CD8-positive, alpha-beta memory T cell (primary cell): ENCODE measurements around the gene AQP9. TPM values are rescaled to one million over a fixed set of nuclear protein-coding genes. Genes with fewer than 3 reads are reported as not detected.
"Not testable (repeated sequence)": the region's sequence is repeated elsewhere in the genome, so short reads cannot be mapped to it uniquely, and the experiment has no call there.

Experiments
- CTCF ChIA-PET: fragments of 350-600 bp; sonication (Branson Sonifier 250); formaldehyde crosslinking; loops from one replicate; lab custom pipeline; 2021; ENCODE audit warnings: antibody characterized with exemption; lab: Charles Lee
- POLR2A ChIA-PET: fragments of 350-600 bp; sonication (Branson Sonifier 250); formaldehyde crosslinking; loops from one replicate; lab custom pipeline; 2021; ENCODE audit warnings: antibody characterized with exemption; lab: Charles Lee
- DNase-seq, 5 donors: peaks; one replicate each; pipeline versions ENCODE4 v3.0.0 to v3.0.0-alpha.2; 2020 to 2022; ENCODE audit warnings: mixed read lengths in 1 of 5
- H3K27ac ChIP-seq: one replicate; pipeline ENCODE4 v1.7.0; 2013; ENCODE audit warnings: low read depth, mild to moderate bottlenecking, low read length, moderate library complexity
- H3K27me3 ChIP-seq: 2 replicates; pipeline ENCODE4 v1.7.0; 2013; ENCODE audit warnings: low read length, mild to moderate bottlenecking; ENCODE audit not compliant: insufficient read depth, poor library complexity, severe bottlenecking
- H3K36me3 ChIP-seq: 2 replicates; pipeline ENCODE4 v1.7.0; 2013; ENCODE audit warnings: mild to moderate bottlenecking, low read length, moderate library complexity; ENCODE audit not compliant: insufficient read depth
- H3K4me1 ChIP-seq: 2 replicates; pipeline ENCODE4 v1.7.0; 2013; ENCODE audit warnings: mild to moderate bottlenecking, low read length, moderate library complexity; ENCODE audit not compliant: insufficient read depth
- H3K4me3 ChIP-seq: 2 replicates; pipeline ENCODE4 v1.7.0; 2013; ENCODE audit warnings: mild to moderate bottlenecking, low read length
- H3K9me3 ChIP-seq: 2 replicates; pipeline ENCODE4 v1.7.0; 2013; ENCODE audit warnings: mild to moderate bottlenecking, low read length
- H3K27ac Mint-ChIP-seq, 8 donors: one replicate each; pipeline ENCODE4 v1.8.0; 2020 to 2021; ENCODE audit warnings: mixed read lengths in 8 of 8, mild to moderate bottlenecking in 6 of 8, inconsistent platforms in 3 of 8, moderate library complexity in 3 of 8
- H3K27me3 Mint-ChIP-seq, 2 donors: one replicate each; pipeline ENCODE4 v1.8.0; 2020 to 2021; ENCODE audit warnings: mixed read lengths in 2 of 2, mild to moderate bottlenecking in 1 of 2, moderate library complexity in 1 of 2
- H3K36me3 Mint-ChIP-seq, 3 donors: one replicate each; pipeline ENCODE4 v1.8.0; 2020 to 2021; ENCODE audit warnings: mixed read lengths in 3 of 3, inconsistent platforms in 1 of 3, mild to moderate bottlenecking in 1 of 3
- H3K4me1 Mint-ChIP-seq, 3 donors: one replicate each; pipeline ENCODE4 v1.8.0; 2020 to 2021; ENCODE audit warnings: mixed read lengths in 3 of 3, inconsistent platforms in 1 of 3, mild to moderate bottlenecking in 1 of 3
- H3K4me3 Mint-ChIP-seq, 7 donors: one replicate each; pipeline ENCODE4 v1.8.0; 2020 to 2021; ENCODE audit warnings: mixed read lengths in 7 of 7, mild to moderate bottlenecking in 6 of 7, moderate library complexity in 4 of 7, inconsistent platforms in 2 of 7
- H3K9me3 Mint-ChIP-seq, 5 donors: one replicate each; pipeline ENCODE4 v1.8.0; 2020 to 2022; ENCODE audit warnings: mixed read lengths in 5 of 5, mild to moderate bottlenecking in 3 of 5, moderate library complexity in 2 of 5, inconsistent platforms in 1 of 5
- polyA plus RNA-seq: library from polyadenylated mRNA; unstranded; fragments of 300-500 nt; fragmentation: Illumina TruSeq; gene quantifications from one replicate; pipeline ENCODE4 v1.2.3, GENCODE V29; 2021
- total RNA-seq, 2 experiments: library from RNA; stranded (reverse); gene quantifications; one replicate each; pipeline ENCODE4 v1.2.3, GENCODE V29; 2021

Gene AQP9
- total and polyA plus RNA-seq, 3 experiments from 2014 or later, result 0.18 to 0.22 TPM; not detected in 1

GRCh38 chr15:58193636-58194035, 55.5 kb downstream of the AQP9 start:
- DNase-seq, H3K27me3 ChIP-seq, H3K4me1 ChIP-seq, CTCF ChIA-PET, H3K4me3 Mint-ChIP-seq, H3K9me3 Mint-ChIP-seq, H3K27ac ChIP-seq, H3K4me3 ChIP-seq, H3K9me3 ChIP-seq, H3K36me3 ChIP-seq, H3K4me1 Mint-ChIP-seq, POLR2A ChIA-PET: not testable (repeated sequence)
- Mint-ChIP-seq H3K36me3 (peaks cover 0 to 11% (median 0%) of the 10 kb centered on the region in 3 donors), H3K27me3 (peaks cover 24 to 62% of the 10 kb centered on the region in 2 donors), H3K27ac (peak overlapping the region in 1 of 8 donors; percentile 48)

DNA sequence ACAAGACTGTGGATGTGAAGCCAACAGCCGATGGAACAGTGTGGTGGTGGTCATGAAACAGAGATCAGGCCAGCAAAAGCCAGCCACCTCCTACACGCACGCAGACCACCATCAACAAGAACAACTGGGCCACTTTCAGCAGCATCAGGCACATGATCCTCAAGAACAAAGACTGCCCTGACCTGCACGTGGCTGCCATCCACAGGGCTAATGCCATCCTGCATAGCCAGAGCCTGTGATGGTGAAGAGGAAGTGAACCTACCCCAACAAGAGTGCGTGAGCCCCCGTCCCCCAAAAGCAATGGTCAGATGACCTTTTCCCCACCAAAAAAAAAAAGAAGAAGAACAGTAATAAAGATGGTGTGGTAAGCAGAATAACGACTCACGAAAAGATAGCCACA, 62.6 kb downstream of the AQP9 start:
- Mint-ChIP-seq H3K9me3 (peaks cover 0 to 2% (median 0%) of the 10 kb centered on the region in 5 donors), H3K27me3 (peaks cover 13 to 19% of the 10 kb centered on the region in 2 donors), H3K4me3 (no peak overlapping the region), H3K27ac (no peak overlapping the region), H3K36me3 (peaks cover 0 to 2% (median 0%) of the 10 kb centered on the region in 3 donors), H3K4me1 (no peaks in the 10 kb centered on the region)
- no peaks in the 10 kb centered on the region for H3K4me1 ChIP-seq
- no peak overlapping the region for H3K4me3 ChIP-seq
- H3K9me3 ChIP-seq, result no peaks in the 10 kb centered on the region
- no peak for DNase-seq
- no peaks in the 10 kb centered on the region for H3K27me3 ChIP-seq
- H3K36me3 ChIP-seq, result no peaks in the 10 kb centered on the region
- ChIA-PET POLR2A (no interaction called here), CTCF (no interaction called here)
- no peak overlapping the region for H3K27ac ChIP-seq

- Histone ChIP-seq H3K4me3 (no peak overlapping the region), H3K27me3 (no peaks in the 10 kb centered on the region), H3K9me3 (no peaks in the 10 kb centered on the region), H3K27ac (no peak overlapping the region), H3K36me3 (no peaks in the 10 kb centered on the region), H3K4me1 (no peaks in the 10 kb centered on the region)
- H3K9me3 Mint-ChIP-seq, result peaks cover 0 to 2% (median 0%) of the 10 kb centered on the region in 5 donors
- H3K27me3 Mint-ChIP-seq, result peaks cover 9 to 13% of the 10 kb centered on the region in 2 donors
- ChIA-PET POLR2A (no interaction called here), CTCF (no interaction called here)
- H3K27ac Mint-ChIP-seq, result no peak overlapping the region
- H3K4me1 Mint-ChIP-seq, result no peaks in the 10 kb centered on the region
- no peak overlapping the region for H3K4me3 Mint-ChIP-seq
- DNase-seq, result no peak
- H3K36me3 Mint-ChIP-seq, result peaks cover 0 to 2% (median 0%) of the 10 kb centered on the region in 3 donors
Measured at GRCh38 chr15:58201516-58201915, 63.3 kb downstream of the AQP9 start.

GRCh38 chr15:58203537-58203936, 65.4 kb downstream of the AQP9 start:
- H3K4me1 ChIP-seq, result no peaks in the 10 kb centered on the region
- CTCF ChIA-PET, result no interaction called here
- Mint-ChIP-seq H3K9me3 (no peaks in the 10 kb centered on the region), H3K27ac (no peak overlapping the region), H3K27me3 (peaks cover 3 to 13% of the 10 kb centered on the region in 2 donors), H3K4me3 (no peak overlapping the region), H3K36me3 (peaks cover 0 to 2% (median 0%) of the 10 kb centered on the region in 3 donors), H3K4me1 (peaks cover 0 to under 1% (median 0%) of the 10 kb centered on the region in 3 donors)
- H3K27ac ChIP-seq, result no peak overlapping the region
- no peaks in the 10 kb centered on the region for H3K9me3 ChIP-seq
- DNase-seq, result no peak
- H3K36me3 ChIP-seq, result no peaks in the 10 kb centered on the region
- POLR2A ChIA-PET, result no interaction called here
- H3K27me3 ChIP-seq, result no peaks in the 10 kb centered on the region
- no peak overlapping the region for H3K4me3 ChIP-seq

DNA sequence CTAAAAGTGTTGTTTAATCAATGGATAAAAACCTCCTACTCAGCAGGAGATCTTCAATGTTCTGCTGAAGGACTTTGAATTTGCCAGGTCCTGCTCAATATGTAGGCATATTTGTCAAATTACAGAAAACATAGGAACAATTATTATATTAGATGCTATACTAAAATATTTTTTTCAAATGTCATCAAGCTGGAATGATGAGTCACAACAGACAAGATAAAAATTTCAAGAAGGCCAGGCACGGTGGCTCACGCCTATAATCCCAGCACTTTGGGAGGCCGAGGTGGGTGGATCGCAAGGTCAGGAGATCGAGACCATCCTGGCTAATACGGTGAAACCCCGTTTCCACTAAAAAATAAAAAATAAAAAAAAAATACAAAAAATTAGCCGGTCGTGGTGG, 68.0 kb downstream of the AQP9 start:
- ChIA-PET POLR2A (no interaction called here), CTCF (no interaction called here)
- Histone ChIP-seq H3K27me3 (no peaks in the 10 kb centered on the region), H3K27ac (no peak overlapping the region), H3K36me3 (no peaks in the 10 kb centered on the region), H3K4me3 (no peak overlapping the region), H3K9me3 (no peaks in the 10 kb centered on the region), H3K4me1 (no peaks in the 10 kb centered on the region)
- Mint-ChIP-seq H3K27me3 (peaks cover 3 to 8% of the 10 kb centered on the region in 2 donors), H3K9me3 (no peaks in the 10 kb centered on the region), H3K4me1 (peaks cover 6 to 11% (median 8%) of the 10 kb centered on the region in 3 donors), H3K36me3 (peaks cover 0 to 2% (median 0%) of the 10 kb centered on the region in 3 donors), H3K4me3 (no peak overlapping the region), H3K27ac (no peak overlapping the region)
- no peak for DNase-seq

DNA sequence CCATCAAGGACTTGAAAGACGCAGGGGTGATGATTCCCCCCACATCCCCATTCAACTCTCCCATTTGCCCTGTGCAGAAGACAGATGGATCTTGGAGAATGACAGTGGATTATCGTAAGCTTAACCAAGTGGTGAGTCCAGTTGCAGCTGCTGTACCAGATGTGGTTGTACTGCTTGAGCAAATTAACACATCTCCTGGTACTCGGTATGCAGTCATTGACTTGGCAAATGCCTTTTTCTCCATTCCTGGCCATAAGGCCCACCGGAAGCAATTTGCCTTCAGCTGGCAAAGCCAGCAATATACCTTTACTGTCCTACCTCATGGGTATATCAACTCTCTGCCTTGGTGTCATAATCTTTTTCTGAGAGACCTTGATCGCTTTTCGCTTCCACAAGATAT, 70.0 kb downstream of the AQP9 start:
- H3K4me3 Mint-ChIP-seq, H3K36me3 Mint-ChIP-seq, DNase-seq, CTCF ChIA-PET, H3K9me3 Mint-ChIP-seq, H3K4me1 ChIP-seq, H3K4me3 ChIP-seq, POLR2A ChIA-PET, H3K27me3 ChIP-seq, H3K9me3 ChIP-seq, H3K27me3 Mint-ChIP-seq, H3K27ac ChIP-seq, H3K36me3 ChIP-seq: not testable (repeated sequence)
- H3K27ac Mint-ChIP-seq, result peak overlapping the region in 5 of 8 donors; percentile 84 to 96 (median 89)
- H3K4me1 Mint-ChIP-seq, result peaks cover 6 to 11% (median 8%) of the 10 kb centered on the region in 3 donors

GRCh38 chr15:58209007-58209481, 70.9 kb downstream of the AQP9 start:
- H3K9me3 Mint-ChIP-seq, H3K36me3 ChIP-seq, H3K27ac ChIP-seq, H3K9me3 ChIP-seq, H3K4me3 ChIP-seq, POLR2A ChIA-PET, H3K36me3 Mint-ChIP-seq, H3K27me3 ChIP-seq, H3K4me1 ChIP-seq, H3K27me3 Mint-ChIP-seq, CTCF ChIA-PET: not testable (repeated sequence)
- Mint-ChIP-seq H3K4me1 (peaks cover 6 to 11% (median 8%) of the 10 kb centered on the region in 3 donors), H3K27ac (peak overlapping the region; percentile 72 to 96 (median 88)), H3K4me3 (peak overlapping the region in 2 of 7 donors; percentile 9 to 62)
- DNase-seq, result peak in 4 of 5 donors; percentile 9 to 49 (median 46)

DNA sequence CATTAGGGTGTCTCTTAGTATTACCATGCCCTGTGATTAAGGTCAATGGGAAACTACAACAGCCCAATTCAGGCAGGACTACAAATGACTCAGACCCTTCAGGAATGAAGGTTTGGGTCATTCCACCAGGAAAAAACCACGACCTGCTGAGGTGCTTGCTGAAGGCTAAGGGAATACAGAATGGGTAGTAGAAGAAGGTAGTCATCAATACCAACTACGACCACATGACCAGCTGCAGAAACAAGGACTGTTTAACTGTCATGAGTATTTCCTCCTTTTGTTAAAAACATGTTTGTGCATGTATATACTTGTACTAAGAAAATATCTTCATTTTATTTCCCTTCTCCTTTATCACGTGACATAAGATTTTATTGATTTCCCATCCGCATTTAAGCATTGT, 71.8 kb downstream of the AQP9 start:
- peak overlapping the region in 4 of 8 donors; percentile 88 to 96 (median 92) for H3K27ac Mint-ChIP-seq
- DNase-seq, POLR2A ChIA-PET, H3K4me1 ChIP-seq, H3K9me3 ChIP-seq, H3K36me3 Mint-ChIP-seq, H3K4me3 Mint-ChIP-seq, H3K27me3 Mint-ChIP-seq, H3K4me3 ChIP-seq, H3K9me3 Mint-ChIP-seq, CTCF ChIA-PET, H3K27ac ChIP-seq, H3K27me3 ChIP-seq, H3K36me3 ChIP-seq: not testable (repeated sequence)
- H3K4me1 Mint-ChIP-seq, result peaks cover 6 to 11% (median 8%) of the 10 kb centered on the region in 3 donors
